ENCODE measurements around the gene ZNF639. TPM values are rescaled to one million over a fixed set of nuclear protein-coding genes. Genes with fewer than 3 reads are reported as not detected.

Gene ZNF639
- total RNA-seq, 1 experiment from 2014 or later: 39.3 TPM

GRCh38 chr3:179373938-179374337 lies 51.1 kb downstream of the ZNF639 start:
- Histone ChIP-seq H2AFZ (no peak overlapping the region), H3K9me2 (ENCODE audit: insufficient read depth) (no peaks in the 10 kb centered on the region), H4K20me1 (ENCODE audit: insufficient read depth) (no peaks in the 10 kb centered on the region), H3K4me1 (replicated peaks; ENCODE audit: insufficient read depth) (no peaks in the 10 kb centered on the region), H3K4me2 (no peak overlapping the region), H3F3A (ENCODE audit: insufficient read depth, low read depth) (no peaks in the 10 kb centered on the region; the same call in 1 of the 2 replicates), H3K27me3 (ENCODE audit: insufficient read depth, low read depth) (no peaks in the 10 kb centered on the region), H3K4me3 (no peak overlapping the region), H3K9me3 (ENCODE audit: insufficient read depth, low read depth) (no peaks in the 10 kb centered on the region), H3K27ac (no peak overlapping the region), H3K36me3 (ENCODE audit: low read depth) (peaks cover 15% of the 10 kb centered on the region), H3K79me2 (ENCODE audit: low read depth) (no peaks in the 10 kb centered on the region)
- no peak for DNase-seq
- TF ChIP-seq EZH2 (IDR thresholded peaks at IDR 0.05; ENCODE audit: low read depth) (no peak), CTCF (conservative IDR thresholded peaks at IDR 0.05) (0 out of 2 replicates have a peak, but pooled peaks have one; percentile 27)
- no TSS peak for BruUV-seq (replicated peaks)
- ChIA-PET CTCF (no interaction called here), POLR2A (ENCODE audit: unreplicated experiment) (no interaction called here)
- intact Hi-C loops (cut with micrococcal nuclease; ENCODE audit: unreplicated experiment): no loop called here

DNA sequence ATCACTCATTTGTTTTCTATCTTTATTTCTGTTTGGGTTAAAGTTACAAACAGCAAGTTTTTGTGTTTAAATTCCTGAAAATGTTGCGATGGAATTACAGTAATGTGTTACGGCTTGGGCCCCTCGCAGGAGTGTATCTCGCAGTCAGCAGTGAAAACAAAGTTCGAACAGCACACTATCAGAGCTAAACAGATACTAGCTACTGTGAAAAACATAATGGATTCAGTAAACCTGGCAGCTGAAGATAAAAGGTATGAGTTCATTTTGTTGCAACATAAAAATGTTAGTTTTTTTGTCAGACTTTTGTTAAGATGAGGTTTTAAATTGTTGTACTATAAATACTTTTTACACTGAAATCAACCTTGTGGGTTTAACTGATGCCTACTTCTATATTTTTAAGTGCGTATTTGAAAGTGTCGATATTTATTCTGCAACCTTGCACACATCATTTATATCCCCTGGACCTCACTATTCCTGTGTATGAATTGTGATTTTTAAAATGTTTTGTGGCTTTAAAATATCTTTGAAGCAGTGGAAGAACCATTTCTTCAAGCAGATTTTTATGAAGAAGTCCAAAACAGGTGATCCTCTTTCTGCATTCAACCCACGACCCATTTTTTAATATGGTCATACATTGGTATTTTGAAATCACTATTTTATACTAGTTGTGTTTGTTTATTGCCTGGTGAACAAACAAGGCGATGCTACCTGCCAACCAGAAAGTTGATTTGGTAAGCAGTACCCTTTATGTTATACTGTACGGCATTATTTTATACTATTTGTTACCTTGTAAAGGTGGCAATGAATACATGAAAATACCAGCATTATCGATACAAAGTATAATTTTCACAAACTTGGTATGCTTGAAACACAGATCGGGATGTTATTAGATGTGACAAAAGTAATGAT lies 52.5 kb downstream of the ZNF639 start:
- no peak overlapping the region for H2AFZ ChIP-seq
- intact Hi-C loops (cut with micrococcal nuclease; ENCODE audit: unreplicated experiment): no loop called here
- no peaks in the 10 kb centered on the region for H3K9me3 ChIP-seq (ENCODE audit: insufficient read depth, low read depth)
- ChIA-PET POLR2A (ENCODE audit: unreplicated experiment) (no interaction called here), CTCF (no interaction called here)
- H3K36me3 ChIP-seq (ENCODE audit: low read depth): peaks cover 25% of the 10 kb centered on the region
- H3K4me1 ChIP-seq (replicated peaks; ENCODE audit: insufficient read depth): no peaks in the 10 kb centered on the region
- no peak for DNase-seq
- no peaks in the 10 kb centered on the region; the same call in 1 of the 2 replicates for H3F3A ChIP-seq (ENCODE audit: insufficient read depth, low read depth)
- no peaks in the 10 kb centered on the region for H3K79me2 ChIP-seq (ENCODE audit: low read depth)
- TF ChIP-seq CTCF (conservative IDR thresholded peaks at IDR 0.05): no peak
- TF ChIP-seq EZH2 (IDR thresholded peaks at IDR 0.05; ENCODE audit: low read depth): no peak
- BruUV-seq (replicated peaks): no TSS peak
- H3K27me3 ChIP-seq (ENCODE audit: insufficient read depth, low read depth): no peaks in the 10 kb centered on the region
- H3K4me3 ChIP-seq: no peak overlapping the region
- no peak overlapping the region for H3K27ac ChIP-seq
- no peaks in the 10 kb centered on the region for H3K9me2 ChIP-seq (ENCODE audit: insufficient read depth)
- no peak overlapping the region for H3K4me2 ChIP-seq
- no peaks in the 10 kb centered on the region for H4K20me1 ChIP-seq (ENCODE audit: insufficient read depth)

DNA sequence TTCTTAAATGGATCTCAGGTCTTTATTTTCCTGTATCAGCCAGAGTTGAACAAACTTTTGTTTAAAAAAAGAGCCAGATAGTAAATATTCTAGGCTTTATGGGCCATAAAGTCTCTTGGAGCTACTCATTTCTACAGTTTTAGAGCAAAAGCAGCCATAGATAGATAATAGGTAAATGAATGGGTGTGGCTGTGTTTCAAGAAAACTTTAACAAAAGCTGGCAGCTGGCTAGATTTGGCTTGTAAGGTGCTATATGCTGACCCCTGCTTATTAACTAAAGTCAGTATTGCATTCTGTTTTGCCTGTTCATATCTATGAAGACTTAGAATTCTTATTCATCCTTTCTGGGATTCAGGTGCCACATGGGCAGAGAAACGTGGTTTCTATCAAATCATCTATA lies 53.6 kb downstream of the ZNF639 start:
- H3K79me2 ChIP-seq (ENCODE audit: low read depth): no peaks in the 10 kb centered on the region
- ChIA-PET CTCF (no interaction called here), POLR2A (ENCODE audit: unreplicated experiment) (no interaction called here)
- no peaks in the 10 kb centered on the region for H3K27me3 ChIP-seq (ENCODE audit: insufficient read depth, low read depth)
- no peaks in the 10 kb centered on the region for H3K9me3 ChIP-seq (ENCODE audit: insufficient read depth, low read depth)
- no peak overlapping the region for H3K4me2 ChIP-seq
- H3K4me1 ChIP-seq (replicated peaks; ENCODE audit: insufficient read depth): no peaks in the 10 kb centered on the region
- no peak overlapping the region for H3K27ac ChIP-seq
- H4K20me1 ChIP-seq (ENCODE audit: insufficient read depth): no peaks in the 10 kb centered on the region
- no TSS peak for BruUV-seq (replicated peaks)
- intact Hi-C loops (cut with micrococcal nuclease; ENCODE audit: unreplicated experiment): no loop called here
- no peak for DNase-seq
- TF ChIP-seq EZH2 (IDR thresholded peaks at IDR 0.05; ENCODE audit: low read depth): no peak
- no peak for TF ChIP-seq CTCF (conservative IDR thresholded peaks at IDR 0.05)
- peaks cover 31% of the 10 kb centered on the region for H3K36me3 ChIP-seq (ENCODE audit: low read depth)
- no peak overlapping the region for H2AFZ ChIP-seq
- no peaks in the 10 kb centered on the region for H3K9me2 ChIP-seq (ENCODE audit: insufficient read depth)
- H3K4me3 ChIP-seq: no peak overlapping the region
- no peaks in the 10 kb centered on the region; the same call in 1 of the 2 replicates for H3F3A ChIP-seq (ENCODE audit: insufficient read depth, low read depth)

Other genes starting within 250 kb of the ZNF639 start
- gene PIK3CA, start 174.7 kb upstream of the ZNF639 start, total RNA-seq (2021): 33.9 and 39.9 TPM in 2 replicates
- gene KCNMB3, start 71.9 kb upstream of the ZNF639 start, total RNA-seq (2021): 7.4 and 8.9 TPM in 2 replicates
- 69.1 and 69.6 TPM in 2 replicates for gene MFN1, start 24.7 kb downstream of the ZNF639 start, total RNA-seq (2021)
- gene GNB4, start 128.4 kb downstream of the ZNF639 start, total RNA-seq (2021): 18.0 and 19.4 TPM in 2 replicates
- 87.9 and 113 TPM in 2 replicates for gene ACTL6A, start 239.9 kb downstream of the ZNF639 start, total RNA-seq (2021)